NCI-H1694 (cell line): ENCODE measurements around the gene MYO10.
"Not testable (repeated sequence)": the region's sequence is repeated elsewhere in the genome, so short reads cannot be mapped to it uniquely, and the experiment has no call there.

Experiments used
- DNase-seq: peaks from one replicate; lab custom pipeline; 2025; lab: John Stamatoyannopoulos, UW

MYO10 gene

GRCh38 chr5:16740066-16740810 is 195.8 kb downstream of the MYO10 start:
- DNase-seq = no peak

- DNase-seq = not testable (repeated sequence)
Observed at GRCh38 chr5:16738393-16738792, 197.7 kb downstream of the MYO10 start.

- no peak for DNase-seq
Observed at GRCh38 chr5:16737620-16738364, 198.3 kb downstream of the MYO10 start.

GRCh38 chr5:16737209-16737608 is 198.9 kb downstream of the MYO10 start:
- no peak for DNase-seq

- DNase-seq = peak; percentile 39
Observed at GRCh38 chr5:16736158-16736995, 199.7 kb downstream of the MYO10 start.

- DNase-seq = no peak
Observed at GRCh38 chr5:16735101-16736060, 200.7 kb downstream of the MYO10 start.

GRCh38 chr5:16733331-16734006 is 202.6 kb downstream of the MYO10 start:
- no peak for DNase-seq

- DNase-seq = no peak
Observed at GRCh38 chr5:16732356-16732755, 203.7 kb downstream of the MYO10 start.

GRCh38 chr5:16727755-16728325 is 208.2 kb downstream of the MYO10 start:
- DNase-seq = no peak

GRCh38 chr5:16726538-16726946 is 209.5 kb downstream of the MYO10 start:
- no peak for DNase-seq

GRCh38 chr5:16725575-16725974 is 210.5 kb downstream of the MYO10 start:
- no peak for DNase-seq

GRCh38 chr5:16723821-16724220 is 212.3 kb downstream of the MYO10 start:
- DNase-seq = no peak

- DNase-seq = no peak
Observed at GRCh38 chr5:16722097-16722495, 214.0 kb downstream of the MYO10 start.

GRCh38 chr5:16721151-16722096 is 214.7 kb downstream of the MYO10 start:
- DNase-seq = no peak

GRCh38 chr5:16718036-16718435 is 218.1 kb downstream of the MYO10 start:
- not testable (repeated sequence) for DNase-seq

GRCh38 chr5:16713386-16713928 is 222.6 kb downstream of the MYO10 start:
- no peak for DNase-seq

- DNase-seq = no peak
Observed at GRCh38 chr5:16712620-16713019, 223.5 kb downstream of the MYO10 start.

GRCh38 chr5:16712178-16712577 is 223.9 kb downstream of the MYO10 start:
- no peak for DNase-seq
